Lower leg skin (tissue), 4 donors: ENCODE data around the gene SLC25A38. TPM values are rescaled to one million over a fixed set of nuclear protein-coding genes. Genes with fewer than 3 reads are reported as not detected.

Experiments used
- DNase-seq, 2 donors: peaks; one replicate each; pipeline ENCODE4 v3.0.0-alpha.2; 2019; ENCODE audit warnings: low spot score in 2 of 2
- H3K4me3 ChIP-seq: fragments of 200-600 bp; sonication (generic); 2 replicates; pipeline ENCODE4 v1.5.1; 2017; ENCODE audit warnings: mild to moderate bottlenecking, low read depth; ENCODE audit not compliant: poor library complexity, severe bottlenecking
- CTCF ChIP-seq, 3 donors: fragments of 450-650 bp; IDR thresholded peaks; one replicate each; pipeline ENCODE4 v1.5.1; 2016; ENCODE audit warnings: antibody characterized with exemption in 3 of 3, mild to moderate bottlenecking in 3 of 3, moderate library complexity in 2 of 3
- POLR2A ChIP-seq, 2 donors: fragments of 450-650 bp; IDR thresholded peaks; one replicate each; pipeline ENCODE4 v1.6.1; 2016 to 2017; ENCODE audit warnings: antibody characterized with exemption in 2 of 2, mild to moderate bottlenecking in 1 of 2, moderate library complexity in 1 of 2
- WGBS, 2 donors: methylation state at CpG; one replicate each; pipeline ENCODE4 v1.1.5; 2018; 5-methylcytosine and 5-hydroxymethylcytosine counted together
- intact Hi-C: fragments of 100-400 bp; cut with DNase I; formaldehyde crosslinking; loops from one replicate; pipeline ENCODE4 v1.15.0; 2023; ENCODE audit warnings: low total_unique reads
- total RNA-seq, 4 donors: library from RNA; depleted of rRNA; stranded (reverse); fragments of >200 nt; gene quantifications; one replicate each; pipeline ENCODE4 v1.1.0, GENCODE V29; 2016

SLC25A38 gene
- total RNA-seq = 10 to 100 TPM; 12.7 to 21.3 (median 14.1) TPM

- intact Hi-C loops = no loop called here
These were observed at the start of gene SLC25A38 for GRCh38 chr3:39383045-39383880. Gene SLC25A38 (plus strand): TSS chr3:39383370. CDS start chr3:39383725, 355 bp downstream.

GRCh38 chr3:39333607-39334006, 49.6 kb upstream of the SLC25A38 start:
- no peak for TF ChIP-seq POLR2A (IDR thresholded peaks at IDR 0.05)
- no peak for TF ChIP-seq CTCF (IDR thresholded peaks at IDR 0.05)
- intact Hi-C loops = no loop called here
- no peak for DNase-seq
- H3K4me3 ChIP-seq = no peak overlapping the region

More at GRCh38 chr3:39383045-39383880, at the start of gene SLC25A38:
- peak; percentile 71 to 94 for DNase-seq
- H3K4me3 ChIP-seq = peak within 1 kb of the TSS; percentile 88
- 1% methylated on average over 45 to 57 of the region's 62 CpGs for WGBS, 2 donors
- TF ChIP-seq CTCF (IDR thresholded peaks at IDR 0.05) = no peak
- TF ChIP-seq POLR2A (IDR thresholded peaks at IDR 0.05) = no peak

GRCh38 chr3:39334205-39334604, 49.0 kb upstream of the SLC25A38 start:
- no peak for DNase-seq
- TF ChIP-seq POLR2A (IDR thresholded peaks at IDR 0.05) = no peak
- no peak for TF ChIP-seq CTCF (IDR thresholded peaks at IDR 0.05)
- WGBS, 2 donors = 86 to 89% methylated on average over 4 of the region's 4 CpGs
- H3K4me3 ChIP-seq = no peak overlapping the region
- intact Hi-C loops = no loop called here

- TF ChIP-seq POLR2A (IDR thresholded peaks at IDR 0.05) (no peak), CTCF (IDR thresholded peaks at IDR 0.05) (no peak)
- intact Hi-C loops = no loop called here
- 76 to 88% methylated on average over 1 of the region's 1 CpG for WGBS, 2 donors
- DNase-seq = no peak
- H3K4me3 ChIP-seq = no peak overlapping the region
These were observed 45.0 kb upstream of the SLC25A38 start for GRCh38 chr3:39338201-39338600.

GRCh38 chr3:39339086-39339485, 44.1 kb upstream of the SLC25A38 start:
- no peak for DNase-seq
- intact Hi-C loops = no loop called here
- no peak overlapping the region for H3K4me3 ChIP-seq
- 71 to 79% methylated on average over 1 of the region's 1 CpG for WGBS, 2 donors
- TF ChIP-seq CTCF (IDR thresholded peaks at IDR 0.05) (no peak), POLR2A (IDR thresholded peaks at IDR 0.05) (no peak)
